Astrocyte (in vitro differentiated cells and primary cell): ENCODE results near the gene FRMD8. TPM values are rescaled to one million over a fixed set of nuclear protein-coding genes. Genes with fewer than 3 reads are reported as not detected.
A peak's percentile ranks its signal among the peaks of the same experiment; 100 is the strongest.

Experiments used
- DNase-seq: peaks from one replicate; pipeline ENCODE4 v3.0.0-alpha.2; 2010; ENCODE audit warnings: low read depth
- FAIRE-seq: peaks from 2 replicates; lab custom pipeline; 2011; peaks lifted over from hg19 to GRCh38; lab: Jason Lieb, UNC
- H2AFZ ChIP-seq: 2 replicates; pipeline ENCODE4 v1.6.0; 2012; ENCODE audit warnings: low read depth, low read length, inconsistent platforms
- H3K27ac ChIP-seq: 2 replicates; pipeline ENCODE4 v1.5.1; 2011; ENCODE audit warnings: low read depth, low read length, inconsistent platforms
- H3K27me3 ChIP-seq: 2 replicates; pipeline ENCODE4 v1.6.0; 2011; ENCODE audit warnings: low read length, inconsistent platforms; ENCODE audit not compliant: insufficient read depth
- H3K36me3 ChIP-seq: 2 replicates; pipeline ENCODE4 v1.5.1; 2011; ENCODE audit warnings: low read length, inconsistent platforms; ENCODE audit not compliant: insufficient read depth
- H3K4me1 ChIP-seq: 2 replicates; pipeline ENCODE4 v1.5.1; 2011; ENCODE audit warnings: low read length, inconsistent platforms; ENCODE audit not compliant: insufficient read depth
- H3K4me2 ChIP-seq: 2 replicates; pipeline ENCODE4 v1.6.0; 2012; ENCODE audit warnings: low read length, inconsistent platforms
- H3K4me3 ChIP-seq: 2 replicates; pipeline ENCODE4 v1.5.1; 2011; ENCODE audit warnings: low read depth, mild to moderate bottlenecking, low read length, inconsistent platforms; ENCODE audit not compliant: insufficient read depth
- H3K79me2 ChIP-seq: 2 replicates; pipeline ENCODE4 v1.6.0; 2012; ENCODE audit warnings: mild to moderate bottlenecking, low read length, inconsistent platforms; ENCODE audit not compliant: insufficient read depth
- H3K9ac ChIP-seq: 2 replicates; pipeline ENCODE4 v1.6.0; 2012; ENCODE audit warnings: mild to moderate bottlenecking, low read length, inconsistent platforms
- H3K9me3 ChIP-seq: 2 replicates; pipeline ENCODE4 v1.5.1; 2012; ENCODE audit warnings: low read depth, mild to moderate bottlenecking, low read length, inconsistent platforms; ENCODE audit not compliant: insufficient read depth
- H4K20me1 ChIP-seq: 2 replicates; pipeline ENCODE4 v1.6.0; 2012; ENCODE audit warnings: low read length, inconsistent platforms; ENCODE audit not compliant: insufficient read depth
- H3K27ac Mint-ChIP-seq: one replicate; pipeline ENCODE4 v1.8.0; 2021; ENCODE audit warnings: mild to moderate bottlenecking, mixed read lengths; ENCODE audit not compliant: unreplicated experiment
- H3K27me3 Mint-ChIP-seq: one replicate; pipeline ENCODE4 v1.8.0; 2021; ENCODE audit warnings: low read depth, mixed read lengths; ENCODE audit not compliant: unreplicated experiment
- H3K36me3 Mint-ChIP-seq: one replicate; pipeline ENCODE4 v1.8.0; 2021; ENCODE audit warnings: low read depth, mixed read lengths; ENCODE audit not compliant: unreplicated experiment
- H3K4me1 Mint-ChIP-seq: one replicate; pipeline ENCODE4 v1.8.0; 2021; ENCODE audit warnings: low read depth, mixed read lengths; ENCODE audit not compliant: unreplicated experiment
- H3K4me3 Mint-ChIP-seq: one replicate; pipeline ENCODE4 v1.8.0; 2021; ENCODE audit warnings: mild to moderate bottlenecking, moderate library complexity, mixed read lengths; ENCODE audit not compliant: unreplicated experiment
- H3K9me3 Mint-ChIP-seq: one replicate; pipeline ENCODE4 v1.8.0; 2021; ENCODE audit warnings: mild to moderate bottlenecking, mixed read lengths; ENCODE audit not compliant: unreplicated experiment
- CTCF ChIP-seq: IDR thresholded peaks from 2 replicates; pipeline ENCODE4 v1.5.1; 2011; ENCODE audit warnings: low read depth, mild to moderate bottlenecking, inconsistent platforms, low read length, moderate library complexity; ENCODE audit not compliant: insufficient read depth
- EZH2 ChIP-seq: IDR thresholded peaks from 2 replicates; pipeline ENCODE4 v1.6.1; 2012; ENCODE audit warnings: mild to moderate bottlenecking, low read length, inconsistent platforms; ENCODE audit not compliant: insufficient read depth
- total RNA-seq: library from RNA; stranded (reverse); gene quantifications from 2 replicates; pipeline ENCODE4 v1.2.1, GENCODE V29; 2021

FRMD8 gene
- total RNA-seq, 1 donor from 2014 or later, result 61.2 TPM

DNA sequence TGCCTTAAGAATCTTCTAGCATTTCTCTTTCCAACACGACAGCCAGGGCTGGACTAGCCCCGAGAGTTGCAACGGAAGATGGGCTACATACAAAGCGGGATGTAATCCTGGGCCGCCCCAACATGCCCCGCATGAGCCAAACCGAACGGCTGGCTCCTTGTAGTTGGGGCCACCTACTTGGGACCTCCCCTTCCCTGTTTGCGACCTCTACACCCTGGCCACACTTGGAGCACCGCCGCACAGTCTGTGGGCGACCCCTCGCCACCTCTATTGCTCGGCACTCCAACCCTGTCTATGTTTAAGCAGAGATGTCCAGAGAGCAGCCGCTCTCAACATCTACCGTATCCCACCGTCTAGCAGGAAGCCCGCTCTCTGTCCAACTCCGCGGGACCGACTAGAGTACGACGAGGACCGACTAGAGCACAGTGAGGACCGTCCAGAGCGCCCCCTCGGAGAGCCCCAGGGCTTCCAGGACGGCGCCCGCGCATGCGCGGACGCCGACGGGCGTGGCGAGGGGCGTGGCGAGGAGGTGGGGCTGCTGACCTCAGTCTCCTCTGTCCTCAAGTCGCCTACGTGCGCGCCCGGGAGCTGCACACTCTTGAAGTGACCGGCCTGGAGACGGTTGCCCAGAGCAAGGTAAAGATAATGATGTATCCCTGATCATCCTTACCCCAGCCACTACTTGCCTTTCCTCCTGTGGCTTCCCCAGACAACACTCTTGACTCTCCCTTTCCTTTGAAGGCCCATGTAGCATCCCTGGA is 68.4 kb downstream of the FRMD8 start:
- H3K4me3 Mint-ChIP-seq, result peak overlapping the region; percentile 81
- peaks cover 3% of the 10 kb centered on the region for H3K9me3 Mint-ChIP-seq
- no peaks in the 10 kb centered on the region for H3K27me3 ChIP-seq
- peak overlapping the region; percentile 70 for H2AFZ ChIP-seq
- peak overlapping the region; percentile 89 for H3K27ac Mint-ChIP-seq
- H3K79me2 ChIP-seq, result peaks cover 13% of the 10 kb centered on the region
- peak overlapping the region; percentile 92 for H3K4me2 ChIP-seq
- no peaks in the 10 kb centered on the region for H3K27me3 Mint-ChIP-seq
- peaks cover 6% of the 10 kb centered on the region for H3K36me3 Mint-ChIP-seq
- H3K4me1 Mint-ChIP-seq, result peaks cover 17% of the 10 kb centered on the region
- TF ChIP-seq EZH2 (no peak), CTCF (no peak)
- no peaks in the 10 kb centered on the region for H3K9me3 ChIP-seq
- H3K4me3 ChIP-seq, result peak overlapping the region; percentile 63
- no peaks in the 10 kb centered on the region for H3K36me3 ChIP-seq
- peak overlapping the region; percentile 86 for H3K9ac ChIP-seq
- H3K27ac ChIP-seq, result peak overlapping the region; percentile 82
- no peak for FAIRE-seq
- DNase-seq, result no peak
- H4K20me1 ChIP-seq, result no peaks in the 10 kb centered on the region
- peaks cover 24% of the 10 kb centered on the region for H3K4me1 ChIP-seq

DNA sequence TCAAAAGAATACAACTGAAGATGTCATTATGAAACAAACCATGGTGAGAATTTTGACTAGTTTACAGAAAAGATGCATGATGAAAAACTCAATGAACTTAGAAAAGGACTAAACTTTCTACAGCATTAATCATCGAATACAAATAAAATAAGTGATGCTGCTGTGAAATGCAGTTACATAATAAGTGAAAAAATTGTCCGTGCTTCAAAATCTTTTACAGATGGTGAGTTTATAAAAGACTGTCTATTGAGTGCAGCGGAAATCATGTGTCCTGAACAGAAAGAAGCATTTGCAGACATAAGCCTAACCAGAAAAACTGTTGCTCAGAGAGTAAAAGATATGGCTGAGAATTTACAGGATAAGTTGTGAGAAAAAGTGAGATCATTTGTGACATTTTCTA is 70.0 kb downstream of the FRMD8 start:
- DNase-seq (no peak), FAIRE-seq (no peak)
- H3K4me3 Mint-ChIP-seq, result peak overlapping the region; percentile 81
- Histone ChIP-seq H4K20me1 (no peaks in the 10 kb centered on the region), H2AFZ (no peak overlapping the region), H3K4me1 (peaks cover 24% of the 10 kb centered on the region), H3K79me2 (peaks cover 13% of the 10 kb centered on the region), H3K27me3 (no peaks in the 10 kb centered on the region), H3K4me2 (no peak overlapping the region), H3K36me3 (no peaks in the 10 kb centered on the region), H3K27ac (no peak overlapping the region), H3K4me3 (no peak overlapping the region), H3K9ac (no peak overlapping the region), H3K9me3 (no peaks in the 10 kb centered on the region)
- peak overlapping the region; percentile 72 for H3K27ac Mint-ChIP-seq
- peaks cover 3% of the 10 kb centered on the region for H3K9me3 Mint-ChIP-seq
- H3K4me1 Mint-ChIP-seq, result peaks cover 17% of the 10 kb centered on the region
- peaks cover 6% of the 10 kb centered on the region for H3K36me3 Mint-ChIP-seq
- H3K27me3 Mint-ChIP-seq, result no peaks in the 10 kb centered on the region
- no peak for TF ChIP-seq EZH2
- no peak for TF ChIP-seq CTCF

- Histone ChIP-seq H3K79me2 (peaks cover 9% of the 10 kb centered on the region), H3K9ac (no peak overlapping the region), H3K27me3 (no peaks in the 10 kb centered on the region), H2AFZ (no peak overlapping the region), H3K9me3 (no peaks in the 10 kb centered on the region), H3K4me3 (no peak overlapping the region), H3K4me2 (no peak overlapping the region), H3K4me1 (peaks cover 9% of the 10 kb centered on the region), H4K20me1 (no peaks in the 10 kb centered on the region), H3K36me3 (no peaks in the 10 kb centered on the region), H3K27ac (no peak overlapping the region)
- Mint-ChIP-seq H3K4me3 (no peak overlapping the region), H3K27me3 (no peaks in the 10 kb centered on the region), H3K27ac (no peak overlapping the region), H3K4me1 (peaks cover 12% of the 10 kb centered on the region), H3K36me3 (peaks cover 3% of the 10 kb centered on the region), H3K9me3 (peaks cover 5% of the 10 kb centered on the region)
- FAIRE-seq (no peak), DNase-seq (no peak)
- no peak for TF ChIP-seq EZH2
Measured at GRCh38 chr11:65459552-65459951, 73.1 kb downstream of the FRMD8 start.

Other genes with a start within 250 kb of the FRMD8 start
- not detected in 2 replicates for gene SPDYC, start 216.4 kb upstream of the FRMD8 start, total RNA-seq
- gene CAPN1, start 204.7 kb upstream of the FRMD8 start, total RNA-seq, result 178 and 217 TPM in 2 replicates
- 5.2 and 6.0 TPM in 2 replicates for gene POLA2, start 124.7 kb upstream of the FRMD8 start, total RNA-seq
- gene CDC42EP2, start 71.8 kb upstream of the FRMD8 start, total RNA-seq, result 23.0 and 26.7 TPM in 2 replicates
- gene DPF2, start 52.8 kb upstream of the FRMD8 start, total RNA-seq, result 58.5 and 66.4 TPM in 2 replicates
- gene TIGD3, start 31.9 kb upstream of the FRMD8 start, total RNA-seq, result 0.20 and 0.29 TPM in 2 replicates
- gene SLC25A45, start 4.0 kb upstream of the FRMD8 start, total RNA-seq, result 1.9 and 2.6 TPM in 2 replicates
- 202 and 317 TPM in 2 replicates for gene NEAT1, start 36.2 kb downstream of the FRMD8 start, total RNA-seq
- gene MALAT1, start 112.4 kb downstream of the FRMD8 start, total RNA-seq, result 7,772 and 8,991 TPM in 2 replicates
- gene SCYL1, start 138.4 kb downstream of the FRMD8 start, total RNA-seq, result 106 and 128 TPM in 2 replicates
- 33.2 and 36.5 TPM in 2 replicates for gene LTBP3, start 171.7 kb downstream of the FRMD8 start, total RNA-seq
- 40.4 and 45.1 TPM in 2 replicates for gene ZNRD2, start 183.8 kb downstream of the FRMD8 start, total RNA-seq
- 45.2 and 47.5 TPM in 2 replicates for gene FAM89B, start 185.9 kb downstream of the FRMD8 start, total RNA-seq
- 9.4 and 10.1 TPM in 2 replicates for gene EHBP1L1, start 189.4 kb downstream of the FRMD8 start, total RNA-seq
- gene KCNK7, start 209.2 kb downstream of the FRMD8 start, total RNA-seq, result 0.84 TPM in 1 of 2 replicates, not detected in the other
- 55.4 and 61.3 TPM in 2 replicates for gene MAP3K11, start 227.6 kb downstream of the FRMD8 start, total RNA-seq
- 45.6 and 51.2 TPM in 2 replicates for gene PCNX3, start 229.1 kb downstream of the FRMD8 start, total RNA-seq